K562 (cell line): ENCODE results near the gene PRCP. TPM values are rescaled to one million over a fixed set of nuclear protein-coding genes. Genes with fewer than 3 reads are reported as not detected.
A peak's percentile ranks its signal among the peaks of the same experiment; 100 is the strongest.

ENCODE experiments used
- CBFB ChIP-seq: sonication (generic); formaldehyde crosslinking; IDR thresholded peaks from 2 replicates; pipeline ENCODE4 v1.4.0; 2020; ENCODE audit warnings: mild to moderate bottlenecking, missing genetic modification reagents
- E2F1 ChIP-seq: sonication (generic); formaldehyde crosslinking; IDR thresholded peaks from 2 replicates; pipeline ENCODE4 v1.8.1; 2023; ENCODE audit warnings: mild to moderate bottlenecking, missing genetic modification reagents, moderate library complexity
- HEY1 ChIP-seq: fragments of 250-450 bp; sonication (Bioruptor Pico); IDR thresholded peaks from 2 replicates; pipeline ENCODE4 v1.5.0; 2020; ENCODE audit warnings: mild to moderate bottlenecking, moderate library complexity, borderline replicate concordance
- HMG20A ChIP-seq: fragments of 450-650 bp; formaldehyde crosslinking; conservative IDR thresholded peaks from 2 replicates; pipeline ENCODE4 v1.4.0; 2020; ENCODE audit warnings: mild to moderate bottlenecking, mixed read lengths
- HMG20B ChIP-seq: fragments of 250-450 bp; sonication (Bioruptor Pico); IDR thresholded peaks from 2 replicates; pipeline ENCODE4 v1.5.0; 2021; ENCODE audit warnings: mild to moderate bottlenecking
- HMGN3 ChIP-seq: IDR thresholded peaks from 2 replicates; pipeline ENCODE4 v1.6.1; 2011; ENCODE audit warnings: borderline replicate concordance, low read depth, mild to moderate bottlenecking, mixed read lengths, low read length; ENCODE audit not compliant: insufficient read length; ENCODE audit errors: extremely low read depth
- IFI16 ChIP-seq: fragments of 250-450 bp; sonication (Bioruptor Pico); IDR thresholded peaks from 2 replicates; pipeline ENCODE4 v2.1.2; 2022; ENCODE audit warnings: mild to moderate bottlenecking, inconsistent platforms
- KAT2B ChIP-seq: IDR thresholded peaks from one replicate; pipeline ENCODE4 v1.6.1; 2012; ENCODE audit warnings: low read depth, mild to moderate bottlenecking, control low read depth, inconsistent platforms, low read length, moderate library complexity
- KAT7 ChIP-seq: sonication (generic); formaldehyde crosslinking; IDR thresholded peaks from 2 replicates; pipeline ENCODE4 v1.8.0; 2022; ENCODE audit warnings: missing genetic modification reagents, mild to moderate bottlenecking, borderline replicate concordance
- KHSRP ChIP-seq: fragments of 450-650 bp; IDR thresholded peaks from 2 replicates; pipeline ENCODE4 v1.6.1; 2017
- LEF1 ChIP-seq: fragments of 450-650 bp; IDR thresholded peaks from 2 replicates; pipeline ENCODE4 v1.6.1; 2016; ENCODE audit warnings: mild to moderate bottlenecking
- MBD1 ChIP-seq: fragments of 250-450 bp; sonication (Bioruptor Pico); IDR thresholded peaks from 2 replicates; pipeline ENCODE4 v1.8.0; 2022; ENCODE audit warnings: inconsistent platforms
- MECOM ChIP-seq: fragments of 250-450 bp; sonication (Bioruptor Pico); IDR thresholded peaks from 2 replicates; pipeline ENCODE4 v1.8.0; 2022; ENCODE audit warnings: inconsistent platforms
- MEF2D ChIP-seq: conservative IDR thresholded peaks from 2 replicates; pipeline ENCODE4 v1.6.1; 2016; ENCODE audit warnings: low read depth, missing genetic modification characterization, missing compliant biosample characterization
- NFE2L1 ChIP-seq: fragments of 450-650 bp; IDR thresholded peaks from 2 replicates; pipeline ENCODE4 v1.6.1; 2016; ENCODE audit warnings: missing genetic modification characterization, low read depth, mild to moderate bottlenecking, missing compliant biosample characterization, moderate library complexity, borderline replicate concordance
- NKRF ChIP-seq: fragments of 450-650 bp; IDR thresholded peaks from 2 replicates; pipeline ENCODE4 v1.6.1; 2016; ENCODE audit warnings: borderline replicate concordance
- NONO ChIP-seq, 2 experiments: fragments of 200-400 bp in 1 of 2; fragments of 450-650 bp in 1 of 2; formaldehyde crosslinking in 1 of 2; IDR thresholded peaks; 2 replicates each; pipeline ENCODE4 v1.6.1; 2017; ENCODE audit warnings: low read depth in 2 of 2, mild to moderate bottlenecking in 2 of 2, moderate library complexity in 2 of 2, low read length in 1 of 2
- NR3C1 ChIP-seq: sonication (generic); formaldehyde crosslinking; IDR thresholded peaks from 2 replicates; pipeline ENCODE4 v1.8.1; 2022; ENCODE audit warnings: missing genetic modification reagents
- SMARCC2 ChIP-seq: fragments of 450-650 bp; IDR thresholded peaks from 2 replicates; pipeline ENCODE4 v1.6.1; 2017; ENCODE audit warnings: antibody characterized with exemption, moderate library complexity, mild to moderate bottlenecking, low read depth
- SNIP1 ChIP-seq: fragments of 450-650 bp; IDR thresholded peaks from 2 replicates; pipeline ENCODE4 v1.7.1; 2017; ENCODE audit warnings: low read depth, mild to moderate bottlenecking
- TCF15 ChIP-seq: fragments of 250-450 bp; sonication (Bioruptor Pico); IDR thresholded peaks from 2 replicates; pipeline ENCODE4 v1.8.0; 2022; ENCODE audit warnings: moderate library complexity, mild to moderate bottlenecking, inconsistent platforms
- U2AF2 ChIP-seq: fragments of 200-400 bp; formaldehyde crosslinking; optimal IDR thresholded peaks from 2 replicates; pipeline ENCODE3; 2017; ENCODE audit warnings: low read depth, mild to moderate bottlenecking, low read length
- ZC3H4 ChIP-seq: sonication (generic); formaldehyde crosslinking; IDR thresholded peaks from 2 replicates; pipeline ENCODE4 v1.9.0; 2021; ENCODE audit warnings: missing genetic modification reagents, borderline replicate concordance
- ZNF140 ChIP-seq: fragments of 250-450 bp; sonication (Bioruptor Pico); IDR thresholded peaks from 2 replicates; pipeline ENCODE4 v1.8.0; 2021; ENCODE audit warnings: moderate library complexity, mild to moderate bottlenecking, inconsistent platforms
- ZNF175 ChIP-seq: fragments of 200-800 bp; sonication (Bioruptor generic); IDR thresholded peaks from 2 replicates; pipeline ENCODE4 v1.6.1; 2016; ENCODE audit warnings: low read depth, mild to moderate bottlenecking, missing genetic modification characterization, missing compliant biosample characterization
- ZNF778 ChIP-seq: fragments of 450-650 bp; formaldehyde crosslinking; IDR thresholded peaks from 2 replicates; pipeline ENCODE4 v1.4.0; 2020; ENCODE audit warnings: mild to moderate bottlenecking, moderate library complexity
- polyA plus RNA-seq, 8 experiments: library from polyadenylated mRNA; depleted of rRNA in 4 of 8; stranded (reverse) in 5 of 8; unstranded in 3 of 8; fragments of >200 nt; fragmentation: Nextera tagmentation in 2 of 8; fragmentation: Illumina TruSeq in 1 of 8; extraction: Ambion mirVana in 2 of 8; extraction: Trizol in 1 of 8; gene quantifications; 2 replicates each; pipeline versions ENCODE4 v1.2.1 to v1.2.3, GENCODE V29; 2011 to 2014; ENCODE audit warnings: inconsistent platforms in 1 of 8, missing spikeins in 1 of 8
- total RNA-seq, 7 experiments: library from RNA; depleted of rRNA in 6 of 7; stranded (reverse); fragments of >200 nt in 6 of 7; fragmentation: Illumina TruSeq in 2 of 7; extraction: Trizol in 2 of 7; gene quantifications; 2 replicates each; pipeline versions ENCODE4 v1.2.1 to v1.2.3, GENCODE V29; 2011 to 2021; ENCODE audit warnings: low replicate concordance in 1 of 7

Gene PRCP
- total and polyA plus RNA-seq, 9 of the 15 experiments (the other 6 are each of a cell fraction or from before 2014, with no cell fraction given) = 9.5 to 43.1 (median 23.2) TPM

- TF ChIP-seq MECOM (CRISPR knock-in tag) (0 out of 2 replicates have a peak, but pooled peaks have one; percentile 17), MBD1 (CRISPR knock-in tag) (no peak), HMG20A (CRISPR knock-in tag) (no peak), E2F1 (CRISPR knock-in tag) (no peak), ZNF140 (no peak), HMGN3 (peak; percentile 86), SNIP1 (no peak), SMARCC2 (peak; percentile 74; the same call in 1 of the 2 replicates), NONO (IDR thresholded peaks at IDR 0.05; ENCODE audit: low read depth in 2 of 2, low read length in 1 of 2) (peak in 1 of 2 experiments; percentile 75; a peak in 1 of 4 replicates), HEY1 (CRISPR knock-in tag) (no peak), MEF2D (tag) (peak; percentile 61; the same call in 1 of the 2 replicates), U2AF2 (no peak), NR3C1 (CRISPR knock-in tag) (no peak), KAT2B (no peak), NKRF (no peak), LEF1 (peak; percentile 86), ZNF175 (0 out of 2 replicates have a peak, but pooled peaks have one; percentile 22), KHSRP (peak; percentile 75), CBFB (CRISPR knock-in tag) (no peak), KAT7 (no peak; the same call in 1 of the 2 replicates), TCF15 (CRISPR knock-in tag) (no peak), IFI16 (CRISPR knock-in tag) (no peak), NFE2L1 (tag) (no peak), HMG20B (CRISPR knock-in tag) (no peak), ZC3H4 (CRISPR knock-in tag) (no peak), ZNF778 (no peak)
Measured at GRCh38 chr11:82791779-82792178, 108.5 kb downstream of the PRCP start (continued).
